Left lobe of liver (tissue), 2 donors: ENCODE data around the gene KIAA0513. TPM values are rescaled to one million over a fixed set of nuclear protein-coding genes. Genes with fewer than 3 reads are reported as not detected.

ENCODE experiments used
- ATAC-seq: fragments of 200-7000 bp; cut with Tn5 transposase; one replicate; pipeline ENCODE4 v1.9.1; 2020; ENCODE audit warnings: mild to moderate bottlenecking, moderate library complexity
- DNase-seq: peaks from one replicate; pipeline ENCODE4 v3.0.0-alpha.2; 2020; ENCODE audit warnings: low spot score
- total RNA-seq: library from RNA; stranded (reverse); gene quantifications from one replicate; pipeline ENCODE4 v1.2.1, GENCODE V29; 2021
- donor health status: DM: no; HTN: no; CAD: no; lungs with moderate emphysema.
- donor health status: DM: no; HTN: yes; CAD: no.

KIAA0513 gene, protein sequence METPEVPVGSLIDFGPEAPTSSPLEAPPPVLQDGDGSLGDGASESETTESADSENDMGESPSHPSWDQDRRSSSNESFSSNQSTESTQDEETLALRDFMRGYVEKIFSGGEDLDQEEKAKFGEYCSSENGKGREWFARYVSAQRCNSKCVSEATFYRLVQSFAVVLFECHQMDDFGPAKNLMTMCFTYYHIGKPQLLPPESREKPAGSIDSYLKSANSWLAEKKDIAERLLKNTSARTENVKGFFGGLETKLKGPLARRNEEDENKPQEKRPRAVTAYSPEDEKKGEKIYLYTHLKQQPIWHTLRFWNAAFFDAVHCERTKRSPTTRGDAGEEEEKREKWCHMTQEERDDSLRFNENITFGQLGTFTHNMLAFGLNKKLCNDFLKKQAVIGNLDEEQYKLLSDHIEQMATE
- total RNA-seq = 5.0 TPM

DNA sequence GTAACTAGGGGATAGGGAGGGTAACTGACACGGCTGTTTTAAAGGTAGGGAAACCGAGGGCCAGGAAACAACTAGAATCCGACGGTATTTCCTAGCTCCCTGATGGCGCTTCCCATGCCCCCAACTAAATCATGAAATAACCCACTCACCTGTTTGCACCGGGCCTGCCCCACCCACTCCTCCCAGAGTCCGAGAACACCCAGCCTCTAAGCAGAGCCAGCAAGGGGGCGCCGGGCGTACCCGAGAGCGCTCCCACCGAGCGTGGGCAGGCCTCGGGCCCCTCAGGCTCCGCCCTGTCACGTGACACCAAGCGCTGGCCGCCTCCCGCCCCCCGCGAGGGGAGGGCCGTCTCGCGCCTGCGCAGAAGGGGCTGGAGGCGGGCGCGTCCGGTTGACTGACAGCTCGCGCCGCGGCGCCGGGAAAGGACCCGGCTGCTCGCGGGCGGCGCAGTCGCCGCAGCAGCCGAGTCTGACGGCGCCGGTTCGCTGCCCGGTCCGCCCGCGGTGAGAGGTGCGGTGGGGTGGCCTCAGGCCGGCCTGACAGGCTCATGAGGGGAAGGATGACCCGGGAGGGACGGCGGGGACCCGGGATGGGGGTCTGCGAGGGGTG is at the start of gene KIAA0513:
Gene KIAA0513, plus strand, starts transcription at position 447 of the 609 bp plus-strand sequence. CDS start 39,277 bp downstream, outside the sequence.
- DNase-seq (peak; percentile 96), ATAC-seq (peak; percentile 95)

DNA sequence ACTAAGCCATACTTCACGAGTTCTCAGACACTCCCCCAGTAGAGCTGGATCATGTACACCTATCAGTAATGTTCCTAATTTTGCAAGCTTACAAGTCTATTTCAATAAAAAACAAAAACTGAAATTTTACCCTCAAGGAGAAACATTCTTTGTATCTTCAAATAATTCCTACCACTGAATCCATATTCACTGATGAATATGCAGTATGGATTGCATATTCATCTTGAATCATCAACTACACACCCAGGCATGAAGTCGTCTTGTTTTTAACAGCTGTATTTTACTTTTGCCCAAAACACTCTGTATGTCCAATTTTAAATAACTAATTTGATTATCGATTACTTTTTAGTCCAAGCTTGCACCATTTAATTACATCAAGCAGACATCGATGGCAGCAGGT is 48.1 kb upstream of the KIAA0513 start:
- ATAC-seq = no peak

DNA sequence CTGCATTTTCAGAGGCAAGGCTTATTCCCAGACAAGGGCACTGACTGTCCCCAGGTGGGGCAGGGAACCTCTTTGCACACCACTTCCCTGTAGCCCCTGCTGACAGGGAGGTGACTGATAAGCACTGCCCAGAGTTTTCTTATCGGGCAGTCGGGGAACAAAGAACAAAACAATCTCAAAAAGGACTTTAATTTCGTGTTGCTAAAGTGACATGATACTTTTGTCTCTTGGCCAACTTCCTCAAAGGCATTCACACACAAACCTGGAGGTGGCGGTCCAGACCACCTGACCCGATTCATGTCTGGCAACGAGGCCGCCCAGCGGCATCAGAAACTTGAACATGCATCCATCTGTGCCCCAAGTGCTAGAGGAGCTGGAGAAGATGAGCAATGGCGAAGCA is 45.2 kb upstream of the KIAA0513 start:
- ATAC-seq (peak; percentile 29), DNase-seq (no peak)

More for the DNA sequence above, 48.1 kb upstream of the KIAA0513 start:
- DNase-seq = no peak

DNA sequence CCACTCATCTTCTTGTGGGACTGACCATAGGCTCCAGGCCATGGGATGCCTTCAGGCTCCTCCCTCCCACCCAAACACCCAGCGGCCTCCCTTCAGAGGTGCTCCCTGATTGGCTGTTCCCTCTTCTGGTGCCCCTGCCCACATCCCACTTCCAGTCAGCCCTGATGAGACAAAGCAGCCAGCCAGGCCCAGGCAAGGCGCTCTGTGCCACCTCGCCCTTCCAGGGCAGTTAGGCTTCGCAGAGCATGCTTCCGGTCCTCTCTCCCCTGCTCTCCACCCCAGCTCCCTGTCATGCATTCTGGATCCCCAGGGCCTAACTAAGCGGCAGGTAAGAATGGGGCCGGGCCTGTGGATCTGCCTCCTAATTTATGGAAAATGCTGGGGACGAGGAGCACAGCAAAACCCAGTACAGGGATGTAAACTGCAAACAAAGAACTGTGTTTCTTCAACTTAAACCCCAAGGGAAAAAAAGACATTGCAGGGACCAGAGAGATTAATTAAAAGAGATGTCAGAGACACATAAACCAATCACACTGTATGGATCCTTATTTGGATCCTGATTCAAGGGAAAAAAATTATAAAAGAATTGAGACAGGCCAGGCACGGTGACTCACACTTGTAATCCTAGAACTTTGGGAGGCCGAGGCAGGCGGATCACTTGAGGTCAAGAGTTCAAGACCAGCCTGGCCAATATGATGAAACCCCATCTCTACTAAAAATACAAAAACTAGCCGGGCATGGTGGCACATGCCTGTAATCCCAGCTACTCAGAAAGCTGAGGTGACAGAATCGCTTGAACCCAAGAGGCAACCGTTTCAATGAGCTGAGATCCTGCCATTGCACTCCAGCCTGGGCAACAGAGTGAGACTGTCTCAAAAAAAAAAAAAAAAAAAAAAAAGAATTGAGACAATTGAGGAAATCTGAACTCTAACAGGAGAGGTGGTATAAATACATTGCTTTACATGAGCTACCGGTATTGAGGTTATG is 42.2 kb upstream of the KIAA0513 start:
- no peak for DNase-seq
- ATAC-seq = no peak

DNA sequence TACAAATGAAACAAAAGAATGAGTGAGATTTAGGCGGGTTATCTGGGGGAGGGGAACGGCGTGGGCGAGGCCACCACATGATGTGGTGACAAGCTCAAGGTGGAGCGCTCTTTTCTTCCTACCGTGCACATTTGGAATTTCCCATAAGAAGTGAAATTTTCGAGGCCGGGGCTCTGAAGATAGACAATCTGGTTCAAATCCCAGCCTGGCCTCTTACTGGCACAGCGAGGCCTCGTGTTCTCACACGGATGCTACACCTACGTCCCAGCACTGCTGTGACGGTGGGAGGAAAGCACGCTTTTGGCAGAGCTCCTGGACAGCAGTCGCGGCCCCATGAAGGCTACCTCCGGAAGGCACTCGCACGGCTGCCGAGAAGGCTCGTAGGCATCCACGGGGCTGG is 41.5 kb upstream of the KIAA0513 start:
- ATAC-seq (no peak), DNase-seq (no peak)

- ATAC-seq (no peak), DNase-seq (no peak)
Measured at GRCh38 chr16:84986879-84987278, 40.7 kb upstream of the KIAA0513 start.

DNA sequence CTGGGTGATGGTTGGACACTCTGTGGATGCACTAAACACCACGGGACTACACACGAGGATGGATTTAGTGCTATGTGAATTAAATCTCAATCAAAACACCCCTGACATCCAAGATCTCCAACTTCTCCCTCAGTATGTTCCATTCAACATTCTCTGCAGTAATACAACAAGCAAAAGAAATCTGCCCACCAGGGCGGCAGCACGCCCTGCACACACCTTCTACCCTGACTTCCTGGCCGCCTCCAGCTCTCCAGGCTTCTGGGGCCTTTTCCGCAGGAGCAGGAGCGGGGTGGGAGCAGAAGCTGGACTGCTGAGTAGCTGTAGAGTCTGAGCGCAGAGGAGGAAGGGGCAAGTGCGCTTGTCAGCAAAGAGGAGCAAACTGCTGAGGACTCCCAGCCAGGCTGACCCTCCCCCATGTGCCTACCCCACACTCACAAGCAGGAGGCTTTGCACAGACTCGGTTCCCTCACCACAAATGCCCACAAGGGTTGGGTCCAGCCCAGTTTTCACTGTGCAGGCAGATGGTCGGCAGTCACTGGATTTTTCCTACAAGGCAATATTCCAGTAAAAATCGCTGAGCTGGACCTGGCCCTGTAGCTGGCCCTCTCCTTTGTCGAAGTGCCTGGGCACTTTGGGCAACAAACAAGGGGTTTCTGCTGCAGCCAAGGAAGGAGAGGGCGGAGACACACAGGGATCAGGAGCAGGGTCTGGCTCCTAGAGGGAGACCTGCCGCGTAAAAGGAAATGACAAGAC is 39.1 kb upstream of the KIAA0513 start:
- DNase-seq (no peak), ATAC-seq (peak; percentile 33)

- no peak for DNase-seq
- ATAC-seq = no peak
Measured at GRCh38 chr16:84989749-84990620, 37.6 kb upstream of the KIAA0513 start.

DNA sequence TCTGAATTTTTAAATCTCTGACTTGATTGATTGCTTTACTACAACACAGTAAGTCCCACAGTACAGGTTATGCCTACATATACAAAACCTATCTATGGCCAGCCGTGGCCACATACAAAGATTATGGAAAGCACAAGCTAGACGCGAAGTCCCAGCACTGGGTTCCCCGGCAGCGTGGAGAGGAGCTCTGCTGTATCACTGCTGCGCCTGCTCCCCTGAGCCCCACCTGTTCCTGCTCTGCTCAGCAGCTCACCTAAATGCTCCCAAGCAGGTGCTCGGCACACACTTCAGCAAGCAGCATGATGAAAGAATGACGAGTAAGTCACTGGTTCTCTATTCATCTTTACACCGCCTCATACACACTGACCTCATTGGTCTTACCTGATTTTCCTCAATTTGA is 36.8 kb upstream of the KIAA0513 start:
- ATAC-seq = no peak
- DNase-seq = no peak

- ATAC-seq (no peak), DNase-seq (no peak)
Measured at GRCh38 chr16:84992717-84993075, 34.9 kb upstream of the KIAA0513 start.

- DNase-seq (no peak), ATAC-seq (no peak)
Measured at GRCh38 chr16:84993926-84994325, 33.7 kb upstream of the KIAA0513 start.

- DNase-seq = no peak
- no peak for ATAC-seq
Measured at GRCh38 chr16:84995663-84996062, 31.9 kb upstream of the KIAA0513 start.

GRCh38 chr16:84996365-84996764 is 31.2 kb upstream of the KIAA0513 start:
- ATAC-seq = no peak
- no peak for DNase-seq

- ATAC-seq = peak; percentile 5
Measured at GRCh38 chr16:84999200-84999599, 28.4 kb upstream of the KIAA0513 start.

DNA sequence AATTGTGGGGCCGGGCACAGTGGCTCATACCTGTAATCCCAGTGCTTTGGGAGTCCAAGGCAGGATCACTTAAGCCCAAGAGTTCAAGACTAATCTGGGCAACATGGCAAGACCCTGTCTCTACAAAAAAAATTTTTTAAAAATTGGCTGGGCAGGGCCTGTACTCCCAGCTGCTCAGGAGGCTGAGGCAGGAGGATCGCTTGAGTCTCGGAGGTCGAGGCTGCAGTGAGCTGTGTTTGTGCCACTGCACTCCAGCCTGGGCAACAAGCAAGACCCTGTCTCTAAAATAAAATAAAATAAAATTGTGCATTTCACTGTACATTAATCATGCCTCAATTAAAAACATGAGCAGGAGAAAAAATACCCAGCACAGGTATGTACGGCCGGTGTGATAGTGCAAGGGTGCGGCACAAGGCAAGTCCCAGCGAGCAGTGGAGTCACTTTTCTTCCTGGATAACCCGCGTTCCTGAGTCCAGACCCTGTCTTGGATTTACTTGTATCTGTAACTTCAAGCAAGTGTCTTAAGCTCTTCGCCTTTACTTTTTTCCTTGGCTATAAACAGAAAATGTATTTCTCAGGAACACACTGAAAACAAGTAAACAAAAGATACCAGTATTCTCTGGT is 27.6 kb upstream of the KIAA0513 start:
- DNase-seq (no peak), ATAC-seq (no peak)

More at GRCh38 chr16:84999200-84999599, 28.4 kb upstream of the KIAA0513 start:
- DNase-seq = no peak

- peak; percentile 48 for ATAC-seq
- DNase-seq = peak; percentile 63
Measured at GRCh38 chr16:85002099-85002541, 25.5 kb upstream of the KIAA0513 start.

GRCh38 chr16:85002608-85003007 is 25.0 kb upstream of the KIAA0513 start:
- no peak for ATAC-seq
- no peak for DNase-seq

GRCh38 chr16:85003076-85003475 is 24.5 kb upstream of the KIAA0513 start:
- DNase-seq (no peak), ATAC-seq (no peak)
